Heart left ventricle (tissue), 13 donors: ENCODE measurements around the gene STXBP6.
"Not testable (repeated sequence)": the region's sequence is repeated elsewhere in the genome, so short reads cannot be mapped to it uniquely, and the experiment has no call there.

Source experiments
- POLR2A ChIP-seq, 2 donors: fragments of 450-650 bp; IDR thresholded peaks; one replicate each; pipeline ENCODE4 v1.6.1; 2017; ENCODE audit warnings: antibody characterized with exemption in 2 of 2, mild to moderate bottlenecking in 2 of 2, moderate library complexity in 2 of 2
- TF ChIP-seq, protein P1 (sequence below), 12 donors: fragments of 200-600 bp; sonication (generic) in 4 of 12; IDR thresholded peaks; one replicate each; pipeline versions ENCODE4 v1.5.0 to v1.8.0; 2018 to 2022; ENCODE audit warnings: antibody characterized with exemption in 12 of 12, mild to moderate bottlenecking in 5 of 12
- donor health status: ischemic (EF 13 %, LVEDD 7.1; RV severe dilation, severe dysfunction).
- donor health status: DM: no; HTN: yes; CAD: no.
- donor health status: DM: no; HTN: no; CAD: no.
- donor health status: ischemic (EF 25% LVEDD 6.9; RV normal size, moderate dysfunction).
- donor health status: ischemic (EF 25% LVEDD 5.7; RV mildly dilated, moderate dysfunction).
- donor health status: ischemic (EF 35%, LVEDD 5.7; RV mildly dilated, moderate dysfunction).
- donor health status: nonischemic (EF 11% LVEDD 7.7; RV severe dilation, severe dysfunction).
- donor health status: DM: yes; HTN: yes; CAD: no.
- donor health status: PGD.
- donor health status: ischemic (EF 29% LVEDD 5.4; RV normal size, mild dysfunction).
- donor health status: nonischemic (EF 23%, LVEDD 6.1; RV moderate dilation, normal function).

DNA sequence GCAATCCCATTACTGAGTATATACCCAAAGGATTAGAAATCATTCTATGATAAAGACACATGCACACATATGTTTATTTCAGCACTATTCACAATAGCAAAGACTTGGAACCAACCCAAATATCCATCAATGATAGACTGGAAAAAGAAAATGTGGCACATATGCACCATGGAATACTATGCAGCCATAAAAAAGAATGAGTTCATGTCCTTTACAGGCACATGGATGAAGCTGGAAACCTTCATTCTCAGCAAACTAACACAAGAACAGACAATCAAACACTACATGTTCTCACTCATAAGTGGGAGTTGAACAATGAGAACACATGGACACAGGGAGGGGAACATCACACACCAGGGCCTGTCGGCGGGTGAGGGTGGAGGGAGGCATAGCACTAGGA, 113.2 kb downstream of the STXBP6 start:
- TF ChIP-seq, protein P1, sequence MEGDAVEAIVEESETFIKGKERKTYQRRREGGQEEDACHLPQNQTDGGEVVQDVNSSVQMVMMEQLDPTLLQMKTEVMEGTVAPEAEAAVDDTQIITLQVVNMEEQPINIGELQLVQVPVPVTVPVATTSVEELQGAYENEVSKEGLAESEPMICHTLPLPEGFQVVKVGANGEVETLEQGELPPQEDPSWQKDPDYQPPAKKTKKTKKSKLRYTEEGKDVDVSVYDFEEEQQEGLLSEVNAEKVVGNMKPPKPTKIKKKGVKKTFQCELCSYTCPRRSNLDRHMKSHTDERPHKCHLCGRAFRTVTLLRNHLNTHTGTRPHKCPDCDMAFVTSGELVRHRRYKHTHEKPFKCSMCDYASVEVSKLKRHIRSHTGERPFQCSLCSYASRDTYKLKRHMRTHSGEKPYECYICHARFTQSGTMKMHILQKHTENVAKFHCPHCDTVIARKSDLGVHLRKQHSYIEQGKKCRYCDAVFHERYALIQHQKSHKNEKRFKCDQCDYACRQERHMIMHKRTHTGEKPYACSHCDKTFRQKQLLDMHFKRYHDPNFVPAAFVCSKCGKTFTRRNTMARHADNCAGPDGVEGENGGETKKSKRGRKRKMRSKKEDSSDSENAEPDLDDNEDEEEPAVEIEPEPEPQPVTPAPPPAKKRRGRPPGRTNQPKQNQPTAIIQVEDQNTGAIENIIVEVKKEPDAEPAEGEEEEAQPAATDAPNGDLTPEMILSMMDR (IDR thresholded peaks at IDR 0.05), result not testable (repeated sequence)
- TF ChIP-seq POLR2A (IDR thresholded peaks at IDR 0.05), result not testable (repeated sequence)
